ENCODE measurements around the gene LCP1.
A peak's percentile ranks its signal among the peaks of the same experiment; 100 is the strongest.

The LCP1 gene

GRCh38 chr13:46126056-46126455, 55.9 kb downstream of the LCP1 start:
- no peak for DNase-seq

DNA sequence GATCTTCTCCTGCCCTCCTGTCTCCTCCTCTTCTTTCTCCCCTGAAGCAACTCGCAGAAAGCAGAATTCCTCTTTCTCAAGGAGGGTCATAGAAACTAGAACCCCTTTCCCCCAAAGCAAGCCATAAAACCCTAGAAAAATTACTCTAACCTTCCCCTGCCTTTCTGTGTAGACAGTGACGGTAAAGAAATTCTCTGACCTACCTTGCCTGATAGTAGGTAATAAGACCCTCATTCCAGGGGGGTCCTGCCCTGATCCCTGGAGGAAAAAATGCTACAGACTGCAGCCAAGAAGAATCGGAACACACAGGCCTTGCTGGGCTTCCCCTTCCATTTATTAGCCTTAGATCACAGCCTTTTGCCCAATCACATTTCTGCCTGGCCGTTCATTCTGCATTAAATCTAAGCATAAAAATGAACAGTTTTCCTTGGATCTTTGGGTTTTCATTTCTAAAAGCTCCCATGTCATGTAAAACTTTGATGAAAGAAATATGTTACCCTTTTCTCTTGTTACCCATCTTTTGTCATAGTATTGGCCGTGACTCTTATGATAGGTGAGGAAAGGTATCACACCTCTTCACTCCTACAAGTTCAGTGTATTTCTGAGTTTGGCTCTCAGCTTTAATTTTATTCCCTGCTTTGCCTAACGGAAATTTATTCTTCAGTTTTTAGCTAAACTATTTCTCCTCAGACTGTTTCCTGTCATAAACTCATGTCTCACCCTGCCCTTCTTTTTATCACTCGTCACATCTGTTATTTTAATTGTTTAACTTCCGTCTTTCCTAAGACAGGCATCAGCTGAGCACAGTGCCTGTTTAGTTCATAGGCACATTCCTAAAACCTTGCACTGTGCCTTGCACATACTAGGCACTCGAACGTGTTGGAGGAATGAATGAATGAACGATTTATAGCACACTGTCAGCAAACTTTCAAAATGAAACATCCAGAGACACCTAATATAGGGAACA, 56.7 kb downstream of the LCP1 start:
- no peak for DNase-seq

DNA sequence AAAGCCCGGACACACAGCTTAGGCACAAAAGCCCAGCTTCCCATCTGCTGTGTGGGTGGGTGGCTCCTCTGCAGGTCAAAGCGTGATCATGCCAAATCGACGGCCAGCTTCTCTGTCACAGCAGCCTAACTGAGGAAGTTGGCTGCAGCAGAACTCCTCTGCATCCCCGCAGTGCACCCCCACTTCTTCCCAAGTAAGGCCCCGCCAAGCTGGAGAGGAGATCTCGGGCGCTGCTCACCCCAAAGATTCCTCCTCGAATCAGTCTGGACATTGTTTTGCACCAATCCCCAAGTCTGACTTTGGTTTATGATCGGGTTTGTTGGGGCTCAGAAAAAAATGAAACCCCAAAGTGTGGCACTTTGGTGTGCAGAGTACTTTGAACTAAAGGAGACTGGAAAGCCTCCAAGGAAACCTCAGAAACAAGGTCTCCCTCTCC, 57.4 kb downstream of the LCP1 start:
- DNase-seq, result no peak

DNA sequence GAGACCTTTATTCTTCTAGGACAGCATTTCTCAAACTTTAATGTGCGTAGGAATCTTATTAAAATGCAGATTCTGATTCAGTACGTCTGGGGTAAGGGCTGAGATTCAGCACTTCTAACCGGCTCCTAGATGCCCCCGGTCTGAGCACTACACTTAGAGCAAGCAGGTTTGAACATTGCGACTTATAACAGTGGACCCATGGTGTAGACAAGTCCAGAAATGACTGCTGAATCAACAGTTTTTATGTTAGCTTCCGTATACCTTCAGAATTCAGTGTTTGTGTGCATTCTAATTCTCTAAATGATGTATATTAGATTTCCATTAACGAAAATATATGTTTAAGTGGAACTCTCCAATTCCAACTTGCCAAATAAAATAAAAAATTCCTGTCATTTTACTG, 59.7 kb downstream of the LCP1 start:
- DNase-seq, result no peak

GRCh38 chr13:46121597-46122163, 60.3 kb downstream of the LCP1 start:
- DNase-seq, result no peak

DNA sequence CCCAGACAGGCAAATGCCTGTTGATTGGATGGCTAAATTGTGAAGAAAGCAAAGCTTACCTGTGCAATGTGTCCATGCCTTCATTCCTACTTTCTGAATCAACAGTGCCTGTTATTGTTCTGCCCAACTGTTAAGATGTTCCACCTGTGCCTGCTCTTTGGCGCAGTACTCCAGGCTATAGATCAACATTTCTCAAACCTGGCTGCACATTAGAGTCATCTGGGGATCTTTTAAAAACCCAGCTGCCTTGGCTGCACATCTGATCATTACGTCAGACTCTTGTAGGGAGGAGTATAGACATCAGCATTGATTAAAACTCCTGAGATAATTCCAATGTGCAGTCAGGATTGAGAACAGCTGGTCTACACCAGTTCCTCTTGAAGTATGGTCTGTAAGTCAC, 60.9 kb downstream of the LCP1 start:
- no peak for DNase-seq

DNA sequence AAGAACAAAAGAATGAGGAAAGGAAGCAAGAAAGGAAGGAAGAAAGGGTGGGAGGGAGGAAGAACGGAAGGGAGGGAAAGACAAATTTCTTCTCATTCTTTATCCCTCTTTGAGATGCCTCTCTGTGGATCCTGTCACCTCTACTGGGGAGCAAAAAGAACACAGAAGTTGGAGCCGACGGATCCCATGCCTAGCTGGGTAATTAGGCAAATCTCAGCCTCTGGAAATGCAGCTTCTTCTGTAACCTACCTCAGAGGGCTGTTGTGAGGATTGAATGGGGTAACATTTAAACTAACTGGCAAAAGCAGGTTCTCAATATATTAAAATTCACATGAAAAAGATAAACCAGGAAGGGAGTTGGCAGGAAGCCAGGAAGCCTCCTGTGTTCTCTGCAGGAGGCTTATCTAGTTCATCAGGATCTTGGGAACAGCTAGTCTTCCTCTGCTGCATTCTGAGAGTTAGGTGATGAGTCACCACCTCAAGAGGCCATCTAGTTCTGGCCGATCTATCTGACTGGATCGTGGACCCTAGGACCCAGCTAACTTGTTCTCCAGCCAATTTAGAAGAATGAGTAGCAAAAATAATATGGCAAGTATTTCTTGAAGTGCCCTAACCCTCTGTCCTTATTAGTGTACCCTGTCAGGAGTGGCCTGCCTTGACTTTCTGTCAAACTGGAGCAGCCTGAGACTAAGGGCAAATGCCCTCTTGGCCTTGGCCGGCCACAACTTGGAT, 61.9 kb downstream of the LCP1 start:
- DNase-seq, result peak in 1 of 2 experiments; percentile 32

- no peak for DNase-seq
Observed at GRCh38 chr13:46116653-46117502, 65.1 kb downstream of the LCP1 start.

DNA sequence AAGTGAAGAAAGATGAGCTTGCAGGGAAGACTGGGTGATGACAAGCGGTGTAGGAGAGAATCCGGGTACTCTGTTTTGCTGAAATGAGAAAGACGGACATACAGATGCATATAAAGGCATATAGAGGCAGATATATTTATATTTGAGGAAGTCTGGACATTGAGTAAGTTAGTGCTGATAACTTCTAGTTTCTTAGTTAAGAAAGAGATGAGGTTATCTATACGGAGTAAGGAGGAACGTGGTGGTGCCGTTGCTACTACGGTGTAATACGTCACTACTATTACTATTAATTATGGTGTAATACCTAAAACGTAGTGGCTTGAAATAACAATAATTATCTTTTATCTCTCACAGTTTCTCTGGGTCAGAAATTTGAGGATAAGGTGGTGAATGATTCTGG, 67.4 kb downstream of the LCP1 start:
- DNase-seq, result no peak

- no peak for DNase-seq
Observed at GRCh38 chr13:46113596-46113995, 68.4 kb downstream of the LCP1 start.

DNA sequence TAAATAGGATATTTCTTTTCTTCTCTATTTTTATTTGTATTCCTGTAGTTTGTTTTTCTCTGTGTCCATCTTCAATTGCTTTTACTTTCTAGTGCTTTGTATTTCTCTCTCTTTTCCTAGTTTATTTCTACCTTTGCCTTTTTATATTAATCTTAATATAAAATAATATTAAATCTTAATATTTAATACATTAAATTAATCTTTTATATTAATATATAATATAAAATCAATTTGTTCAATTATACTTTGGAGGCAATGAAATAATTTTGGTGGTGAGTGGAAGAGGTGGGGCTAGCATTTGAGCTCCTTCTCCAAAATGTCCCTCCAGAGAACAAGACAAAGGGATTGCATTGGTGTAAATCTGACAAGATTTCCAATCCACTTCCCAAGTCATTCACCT, 70.8 kb downstream of the LCP1 start:
- no peak for DNase-seq

GRCh38 chr13:46109451-46109850, 72.5 kb downstream of the LCP1 start:
- DNase-seq, result no peak

DNA sequence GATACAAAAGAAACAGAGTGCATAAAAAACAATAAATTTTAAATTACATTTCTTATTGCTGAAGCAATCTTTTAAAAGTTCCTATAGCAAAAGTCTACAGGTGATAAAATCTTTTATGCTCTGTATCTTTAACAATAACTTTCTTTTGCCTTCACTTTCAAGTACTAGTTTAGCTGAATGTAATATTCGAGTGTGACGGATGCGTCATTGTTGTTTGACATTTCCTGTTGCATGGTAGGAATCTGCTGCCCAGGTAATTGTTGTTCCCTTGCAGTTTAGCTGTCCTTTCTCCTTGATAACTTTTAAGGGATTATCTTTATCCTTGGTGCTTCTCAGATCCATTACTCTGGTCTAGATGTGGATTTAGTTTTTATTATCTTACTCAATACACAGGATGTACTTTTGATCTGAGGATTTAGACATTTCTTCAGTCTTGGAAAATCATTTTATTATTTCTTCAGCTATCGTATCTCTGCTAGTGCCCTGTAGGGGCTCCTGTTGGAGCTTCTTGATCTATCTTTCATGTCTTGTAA, 75.1 kb downstream of the LCP1 start:
- DNase-seq, result no peak

DNA sequence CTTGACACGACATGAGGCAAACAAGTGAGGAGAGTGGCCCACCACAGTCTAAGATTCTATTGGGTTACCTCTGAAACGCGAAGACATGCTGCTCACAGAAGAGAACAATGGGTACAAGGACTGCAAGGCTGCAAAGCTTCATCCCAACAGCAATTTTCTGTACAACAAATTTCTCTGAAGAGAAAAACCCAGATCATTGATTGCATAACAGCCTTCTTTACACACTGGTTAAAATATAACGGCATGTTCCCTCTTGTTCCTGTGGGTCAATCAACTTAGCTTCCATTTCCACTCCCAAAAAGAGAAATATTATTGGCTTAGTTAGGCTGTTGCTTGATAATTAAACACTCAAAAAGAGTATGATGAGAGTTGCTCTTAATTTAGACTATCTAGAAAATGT, 77.1 kb downstream of the LCP1 start, which contains the start of gene CPB2:
Gene CPB2, minus strand, starts transcription at position 166 of the 400 bp plus-strand sequence. Its CDS starts 24 bp downstream, at position 142.
- DNase-seq, result no peak

- DNase-seq, result no peak
Observed at GRCh38 chr13:46103037-46103436, 78.9 kb downstream of the LCP1 start.

DNA sequence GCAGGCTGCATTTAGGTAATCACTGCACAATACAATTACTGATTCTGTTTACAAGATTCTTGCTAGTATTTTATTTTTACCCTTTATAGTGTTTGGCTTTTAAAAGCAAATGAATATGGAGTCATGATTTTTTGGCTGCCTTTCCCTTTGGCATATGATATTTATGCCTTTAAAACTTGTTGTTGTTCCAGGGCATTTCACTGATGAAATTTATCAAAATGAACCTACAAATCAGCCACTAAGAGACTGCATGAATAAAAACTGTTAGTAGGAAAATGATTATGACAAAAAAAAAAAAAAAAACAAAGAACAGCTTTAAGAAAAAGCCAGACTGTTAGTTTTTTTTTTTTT, 79.7 kb downstream of the LCP1 start:
- no peak for DNase-seq

DNA sequence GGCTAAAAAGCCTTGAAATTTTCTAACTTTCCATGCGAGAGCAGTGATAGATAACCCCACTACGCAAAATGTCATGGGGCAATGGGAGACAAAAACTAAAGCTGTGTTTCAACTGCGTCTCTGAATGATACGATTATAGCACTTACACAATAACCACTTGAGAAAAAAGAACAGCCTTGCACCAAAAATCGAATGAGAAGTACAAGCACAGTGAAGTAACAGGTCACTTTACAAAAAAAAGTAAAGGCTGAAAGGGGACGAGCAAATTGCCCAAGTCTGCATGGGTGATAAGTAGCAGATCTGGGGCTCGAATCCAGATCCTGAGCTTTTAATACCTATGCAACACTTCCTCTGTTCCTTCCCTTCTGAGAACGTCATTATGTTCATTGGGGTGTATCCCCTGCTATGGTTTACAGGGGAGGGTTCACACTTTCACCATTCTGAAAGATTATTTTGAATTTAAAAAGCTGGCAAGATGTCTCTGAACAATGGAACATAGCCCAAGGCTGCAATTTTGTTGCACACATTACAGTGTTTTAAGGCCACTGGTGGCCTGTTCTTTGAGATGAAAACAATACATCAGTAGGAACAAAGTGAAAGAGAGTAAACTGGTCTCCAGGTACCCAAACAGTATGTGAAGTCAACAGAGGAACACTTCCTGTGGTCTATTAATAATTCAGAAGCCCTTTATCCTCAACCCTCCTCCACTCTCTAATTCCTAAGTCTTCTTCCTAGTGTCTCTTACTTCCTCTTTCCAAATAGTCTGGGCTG, 80.3 kb downstream of the LCP1 start:
- no peak for DNase-seq

GRCh38 chr13:46101002-46101401, 81.0 kb downstream of the LCP1 start:
- no peak for DNase-seq

GRCh38 chr13:46100191-46100815, 81.7 kb downstream of the LCP1 start:
- DNase-seq, result no peak

DNA sequence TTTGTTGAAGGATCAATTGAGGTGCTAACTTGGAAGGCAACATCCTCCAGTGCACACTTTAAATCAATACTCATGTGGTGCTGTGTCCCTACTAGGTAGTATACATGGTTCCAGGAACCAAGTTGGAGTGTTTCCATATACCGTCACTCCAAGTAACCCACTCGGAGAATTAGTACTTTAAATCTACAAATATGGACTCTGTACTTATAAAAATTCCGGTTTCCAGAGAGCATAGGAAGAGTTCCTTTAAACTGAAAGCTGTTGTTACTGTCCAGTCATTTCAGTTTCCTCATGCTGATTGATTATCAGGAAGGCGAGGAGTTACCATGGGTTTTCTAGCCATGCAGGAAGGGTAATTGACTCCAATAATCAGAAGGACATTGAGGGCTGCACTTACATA, 84.3 kb downstream of the LCP1 start:
- no peak for DNase-seq

DNA sequence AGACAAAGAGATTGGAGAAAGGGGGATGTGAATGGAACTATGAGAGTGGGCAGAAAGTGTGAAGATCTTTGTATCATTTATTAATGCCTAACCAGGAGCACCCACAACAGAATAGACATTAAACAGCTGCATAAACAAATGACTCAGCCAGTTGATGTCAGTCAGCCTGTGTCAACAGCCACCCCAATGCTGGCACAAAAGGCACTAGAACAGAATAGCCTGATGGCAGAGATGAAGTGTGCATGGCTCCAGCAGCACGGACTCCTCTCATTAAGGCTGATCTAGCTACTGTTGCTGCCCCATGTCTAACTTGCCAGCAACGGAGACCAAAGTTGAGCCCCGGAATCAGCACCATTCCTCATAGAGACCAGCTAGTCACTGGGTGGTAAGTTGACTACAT, 85.0 kb downstream of the LCP1 start:
- DNase-seq, result no peak

Measured in NCI-H526 (cell line).